Gastrocnemius medialis (tissue), 4 donors: ENCODE data around the gene NR1H2. TPM values are rescaled to one million over a fixed set of nuclear protein-coding genes. Genes with fewer than 3 reads are reported as not detected.

ENCODE experiments used
- ATAC-seq, 2 donors: fragments of 150-250 bp; one replicate each; pipeline ENCODE4 v1.9.1; 2016
- DNase-seq, 2 donors: peaks; one replicate each; pipeline ENCODE4 v3.0.0-alpha.2; 2019
- H3K27ac ChIP-seq, 4 donors: fragments of 200-600 bp; sonication (generic); 1 replicate in 1 of 4; 2 replicates in 3 of 4; pipeline ENCODE4 v1.5.1; 2016 to 2018; ENCODE audit warnings: mild to moderate bottlenecking in 2 of 4, moderate library complexity in 1 of 4
- H3K27me3 ChIP-seq, 3 donors: fragments of 200-600 bp; sonication (generic) in 2 of 3; 1 replicate in 1 of 3; 2 replicates in 2 of 3; pipeline versions ENCODE4 v1.5.1 to v1.6.0; 2016 to 2019; ENCODE audit warnings: mild to moderate bottlenecking in 1 of 3, moderate library complexity in 1 of 3
- H3K36me3 ChIP-seq, 2 donors: fragments of 200-600 bp; sonication (generic) in 1 of 2; one replicate each; pipeline ENCODE4 v1.5.1; 2017 to 2018
- H3K4me1 ChIP-seq, 2 donors: fragments of 200-600 bp; sonication (generic) in 1 of 2; one replicate each; pipeline ENCODE4 v1.5.1; 2016 to 2017; ENCODE audit warnings: mild to moderate bottlenecking in 2 of 2
- H3K4me3 ChIP-seq, 4 donors: fragments of 200-600 bp; sonication (generic) in 3 of 4; 1 replicate in 1 of 4; 2 replicates in 3 of 4; pipeline ENCODE4 v1.5.1; 2016 to 2019; ENCODE audit warnings: mild to moderate bottlenecking in 2 of 4
- H3K9me3 ChIP-seq, 3 donors: fragments of 200-600 bp; sonication (generic) in 2 of 3; 1 replicate in 1 of 3; 2 replicates in 2 of 3; pipeline ENCODE4 v1.5.1; 2016 to 2019
- CTCF ChIP-seq, 5 experiments: fragments of 450-650 bp in 3 of 5; fragments of 200-600 bp in 2 of 5; sonication (generic) in 2 of 5; IDR thresholded peaks in 4 of 5; conservative IDR thresholded peaks in 1 of 5; 1 replicate in 4 of 5; 2 replicates in 1 of 5; pipeline ENCODE4 v1.5.1; 2016 to 2019; ENCODE audit warnings: antibody characterized with exemption in 5 of 5, mild to moderate bottlenecking in 3 of 5, moderate library complexity in 3 of 5
- POLR2A ChIP-seq, 2 donors: fragments of 450-650 bp; IDR thresholded peaks; one replicate each; pipeline ENCODE4 v1.6.1; 2017; ENCODE audit warnings: antibody characterized with exemption in 2 of 2, mild to moderate bottlenecking in 2 of 2, moderate library complexity in 2 of 2
- in situ Hi-C, 4 donors: fragments of 200-750 bp; cut with MboI; loops; one replicate each; pipeline versions ENCODE4 v1.15.0 to v1.8.0; 2017; ENCODE audit warnings: low sequenced_read_pairs in 4 of 4
- intact Hi-C: fragments of 100-400 bp; cut with DNase I; formaldehyde crosslinking; loops from one replicate; pipeline ENCODE4 v1.15.1; 2023; ENCODE audit warnings: low total_unique reads
- total RNA-seq, 4 donors: library from RNA; depleted of rRNA; stranded (reverse); fragments of >200 nt; gene quantifications; one replicate each; pipeline versions ENCODE4 v1.1.0 to v1.2.3, GENCODE V29; 2016

NR1H2 gene
- total RNA-seq, 4 donors from 2014 or later, result 155 to 232 (median 200) TPM

- intact Hi-C loops, result loop anchor here (5.0 kb wide), 1 partner anchor 989 kb away; the partner anchor contains the start of genes CLDND2 and ETFB
- H3K4me3 ChIP-seq, result no peak overlapping the region
- H3K4me1 ChIP-seq, result peaks cover 5 to 8% of the 10 kb centered on the region in 2 donors
- TF ChIP-seq CTCF (IDR thresholded peaks at IDR 0.05 in 4 of 5, conservative IDR thresholded peaks at IDR 0.05 in 1 of 5), result no peak
- no peak for TF ChIP-seq POLR2A (IDR thresholded peaks at IDR 0.05)
- DNase-seq (no peak), ATAC-seq (no peak)
- H3K9me3 ChIP-seq, result no peaks in the 10 kb centered on the region
- H3K27ac ChIP-seq, result no peak overlapping the region
- H3K27me3 ChIP-seq, result no peaks in the 10 kb centered on the region
- peaks cover 0 to 53% of the 10 kb centered on the region in 2 donors for H3K36me3 ChIP-seq
- in situ Hi-C loops, result no loop called here
These were observed 2.1 kb downstream of the NR1H2 start for GRCh38 chr19:50378169-50378862.

- no peak for ATAC-seq
- TF ChIP-seq POLR2A (IDR thresholded peaks at IDR 0.05) (no peak), CTCF (IDR thresholded peaks at IDR 0.05 in 4 of 5, conservative IDR thresholded peaks at IDR 0.05 in 1 of 5) (no peak)
- Histone ChIP-seq H3K27me3 (no peaks in the 10 kb centered on the region), H3K9me3 (no peaks in the 10 kb centered on the region), H3K4me3 (no peak overlapping the region), H3K4me1 (peaks cover 5 to 11% of the 10 kb centered on the region in 2 donors), H3K27ac (no peak overlapping the region), H3K36me3 (peaks cover 0 to 53% of the 10 kb centered on the region in 2 donors)
- no peak for DNase-seq
- in situ Hi-C loops (no loop called here), intact Hi-C loops (loop anchor here (5.0 kb wide), 1 partner anchor 988 kb away; the partner anchor contains the start of genes CLDND2 and ETFB)
These were observed 2.6 kb downstream of the NR1H2 start for GRCh38 chr19:50378863-50379236.

GRCh38 chr19:50379602-50380001 is 3.3 kb downstream of the NR1H2 start:
- no peak for DNase-seq
- Histone ChIP-seq H3K4me3 (no peak overlapping the region), H3K27ac (no peak overlapping the region), H3K9me3 (no peaks in the 10 kb centered on the region), H3K27me3 (no peaks in the 10 kb centered on the region), H3K36me3 (peaks cover 0 to 53% of the 10 kb centered on the region in 2 donors), H3K4me1 (peaks cover 6 to 15% of the 10 kb centered on the region in 2 donors)
- in situ Hi-C loops (no loop called here), intact Hi-C loops (loop anchor here (5.0 kb wide), 3 partner anchors 47 to 988 kb away; partner anchors contain the start of genes CLDND2 and ETFB)
- ATAC-seq, result no peak
- TF ChIP-seq CTCF (IDR thresholded peaks at IDR 0.05 in 4 of 5, conservative IDR thresholded peaks at IDR 0.05 in 1 of 5) (no peak), POLR2A (IDR thresholded peaks at IDR 0.05) (no peak)

GRCh38 chr19:50380137-50380536 is 3.9 kb downstream of the NR1H2 start:
- in situ Hi-C loops, result no loop called here
- Histone ChIP-seq H3K4me3 (no peak overlapping the region), H3K9me3 (no peaks in the 10 kb centered on the region), H3K4me1 (peaks cover 11 to 20% of the 10 kb centered on the region in 2 donors), H3K36me3 (peaks cover 0 to 53% of the 10 kb centered on the region in 2 donors), H3K27ac (no peak overlapping the region), H3K27me3 (no peaks in the 10 kb centered on the region)
- intact Hi-C loops, result loop anchor here (5.0 kb wide), 2 partner anchors 48 to 422 kb away; no protein-coding TSS in a partner anchor
- no peak for ATAC-seq
- no peak for DNase-seq
- TF ChIP-seq POLR2A (IDR thresholded peaks at IDR 0.05) (no peak), CTCF (IDR thresholded peaks at IDR 0.05 in 4 of 5, conservative IDR thresholded peaks at IDR 0.05 in 1 of 5) (no peak)
